Activated T-cell treated with anti-CD3 and anti-CD28 coated beads, Interleukin-2, amount 50 U/mL, for 24 hours (primary cell): Measurements from ENCODE around the gene OAF.

Source experiments
- DNase-seq: peaks from one replicate; pipeline ENCODE4 v3.0.0-alpha.2; 2020
- H3K27ac Mint-ChIP-seq: 2 replicates; pipeline ENCODE4 v1.8.0; 2020; ENCODE audit warnings: mild to moderate bottlenecking, mixed read lengths
- H3K27me3 Mint-ChIP-seq: 2 replicates; pipeline ENCODE4 v1.8.0; 2020; ENCODE audit warnings: mixed read lengths
- H3K36me3 Mint-ChIP-seq: 2 replicates; pipeline ENCODE4 v1.8.0; 2020; ENCODE audit warnings: low read depth, mixed read lengths
- H3K4me1 Mint-ChIP-seq: 2 replicates; pipeline ENCODE4 v1.8.0; 2020; ENCODE audit warnings: low read depth, mixed read lengths
- H3K4me3 Mint-ChIP-seq: 2 replicates; pipeline ENCODE4 v1.8.0; 2020; ENCODE audit warnings: mild to moderate bottlenecking, moderate library complexity, mixed read lengths
- H3K9me3 Mint-ChIP-seq: 2 replicates; pipeline ENCODE4 v1.8.0; 2020; ENCODE audit warnings: mixed read lengths

OAF gene

DNA sequence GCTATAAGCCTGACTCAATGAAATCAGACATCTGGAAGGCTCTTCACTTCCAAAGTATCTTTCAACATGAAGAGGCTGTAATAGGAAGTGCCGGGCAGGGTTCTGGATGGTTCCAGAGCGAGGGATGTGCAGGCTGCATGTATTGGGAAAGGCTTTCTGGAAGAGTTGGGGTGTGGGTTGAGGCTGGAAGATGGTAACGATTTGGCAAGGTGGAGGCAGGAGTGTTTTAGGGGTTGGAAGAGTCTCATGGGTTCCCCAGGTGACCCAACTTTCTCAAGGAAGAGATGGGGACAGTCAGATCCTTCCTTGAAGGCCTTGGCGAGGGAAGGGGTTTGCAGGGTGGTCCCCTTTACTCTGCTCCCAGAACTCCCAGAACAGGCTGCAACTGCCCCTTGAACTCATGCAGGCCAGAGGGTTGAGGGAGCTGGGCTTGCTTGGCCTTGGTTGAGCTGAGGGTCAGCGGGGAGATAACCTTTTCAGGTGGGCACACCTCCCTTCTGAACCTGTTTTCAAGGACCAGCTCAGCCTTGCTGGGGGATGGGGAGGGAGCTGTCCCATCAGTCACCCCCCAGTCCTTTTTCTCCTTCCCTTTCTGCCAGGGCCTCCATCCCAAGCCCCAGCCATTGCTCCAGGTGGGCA is 19.7 kb downstream of the OAF start:
- Mint-ChIP-seq H3K36me3 (no peaks in the 10 kb centered on the region), H3K4me1 (no peaks in the 10 kb centered on the region)

DNA sequence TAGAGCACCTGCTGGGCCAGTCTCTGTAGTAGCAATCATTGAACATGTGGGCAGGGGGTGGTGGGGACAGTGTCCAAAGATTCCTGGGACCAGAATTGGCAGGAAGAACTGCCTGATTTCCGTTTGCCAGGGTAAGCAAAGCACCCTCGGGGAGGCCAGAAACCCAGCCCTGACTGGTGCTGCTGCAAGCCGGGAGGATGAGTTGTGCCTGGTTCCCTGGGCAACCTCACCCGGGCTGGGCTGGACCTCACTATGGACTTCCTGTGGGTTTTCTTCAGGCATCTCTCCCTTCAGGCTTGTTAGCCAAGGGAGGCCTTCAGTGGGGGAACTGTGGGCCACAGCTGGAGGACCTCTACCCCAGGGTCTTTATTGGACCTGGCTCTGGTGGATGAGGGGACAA is 21.1 kb downstream of the OAF start:
- no peak overlapping the region for H3K27ac Mint-ChIP-seq
- H3K36me3 Mint-ChIP-seq = no peaks in the 10 kb centered on the region
- DNase-seq = no peak
- H3K9me3 Mint-ChIP-seq = no peaks in the 10 kb centered on the region
- H3K27me3 Mint-ChIP-seq = peaks cover 40% of the 10 kb centered on the region
- no peaks in the 10 kb centered on the region for H3K4me1 Mint-ChIP-seq
- H3K4me3 Mint-ChIP-seq = no peak overlapping the region

More for the DNA sequence above, 19.7 kb downstream of the OAF start:
- Mint-ChIP-seq H3K27me3 (peaks cover 27% of the 10 kb centered on the region), H3K27ac (no peak overlapping the region), H3K4me3 (no peak overlapping the region), H3K9me3 (no peaks in the 10 kb centered on the region)
- no peak for DNase-seq

DNA sequence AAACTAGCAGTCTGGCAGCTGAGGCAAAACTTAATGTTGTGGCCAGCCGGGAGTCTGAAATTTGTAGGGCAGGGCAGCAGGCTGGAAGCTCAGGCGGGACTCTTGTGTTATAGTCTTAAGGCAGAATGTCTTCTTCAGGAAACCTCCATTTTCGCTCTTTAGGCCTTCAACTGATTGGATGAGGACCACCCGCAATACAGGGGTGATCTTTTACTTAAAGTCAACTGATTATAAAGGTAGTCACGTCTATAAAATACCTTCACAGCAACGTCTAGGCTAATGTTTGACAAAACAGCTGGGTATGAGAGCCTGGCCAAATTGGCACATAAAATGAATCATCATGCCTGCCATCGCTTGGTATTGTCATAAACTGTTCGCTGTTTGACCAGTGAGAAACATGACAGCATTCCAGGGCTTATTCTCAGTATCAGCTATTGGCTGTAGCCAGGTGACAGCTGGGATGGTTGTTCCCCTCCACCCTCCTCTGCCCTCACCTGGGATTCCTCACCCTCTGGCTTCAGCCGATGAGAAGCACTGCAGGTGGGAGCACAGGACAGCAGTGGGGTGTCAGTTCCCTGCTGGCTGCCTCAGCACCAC is 22.5 kb downstream of the OAF start:
- Mint-ChIP-seq H3K4me3 (no peak overlapping the region), H3K36me3 (no peaks in the 10 kb centered on the region), H3K27ac (no peak overlapping the region), H3K27me3 (peaks cover 53% of the 10 kb centered on the region), H3K4me1 (no peaks in the 10 kb centered on the region), H3K9me3 (no peaks in the 10 kb centered on the region)
- no peak for DNase-seq

DNA sequence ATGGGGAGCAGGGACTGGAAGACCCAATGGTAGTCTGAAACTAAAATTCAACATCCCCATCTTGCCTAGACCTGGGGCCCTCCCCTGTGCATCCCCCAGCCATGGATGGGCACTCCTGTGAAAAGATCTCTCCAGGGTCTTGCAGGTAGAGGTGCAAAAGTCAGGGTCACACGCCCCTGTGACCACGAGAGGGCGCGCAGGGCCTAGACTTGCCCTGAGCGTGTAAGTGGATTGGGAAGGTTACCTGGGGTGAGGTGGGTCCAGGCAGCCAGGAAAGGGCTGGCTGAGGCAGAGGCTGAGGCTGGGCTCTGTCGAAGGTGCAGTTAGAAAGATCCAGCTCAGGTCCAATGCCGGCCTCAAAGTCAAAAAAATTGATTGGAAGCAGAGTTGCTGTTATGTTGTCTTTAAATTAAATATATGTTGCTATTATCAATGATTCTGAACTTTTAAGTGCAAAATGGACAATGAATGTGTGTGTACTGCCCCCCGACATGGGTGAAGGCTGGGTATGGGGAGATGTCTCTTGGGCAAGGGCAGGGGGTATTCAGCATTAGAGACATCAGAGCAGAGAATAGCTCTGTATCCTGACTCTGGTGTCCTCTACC is 24.3 kb downstream of the OAF start:
- no peak overlapping the region for H3K27ac Mint-ChIP-seq
- H3K27me3 Mint-ChIP-seq = peaks cover 68% of the 10 kb centered on the region

DNA sequence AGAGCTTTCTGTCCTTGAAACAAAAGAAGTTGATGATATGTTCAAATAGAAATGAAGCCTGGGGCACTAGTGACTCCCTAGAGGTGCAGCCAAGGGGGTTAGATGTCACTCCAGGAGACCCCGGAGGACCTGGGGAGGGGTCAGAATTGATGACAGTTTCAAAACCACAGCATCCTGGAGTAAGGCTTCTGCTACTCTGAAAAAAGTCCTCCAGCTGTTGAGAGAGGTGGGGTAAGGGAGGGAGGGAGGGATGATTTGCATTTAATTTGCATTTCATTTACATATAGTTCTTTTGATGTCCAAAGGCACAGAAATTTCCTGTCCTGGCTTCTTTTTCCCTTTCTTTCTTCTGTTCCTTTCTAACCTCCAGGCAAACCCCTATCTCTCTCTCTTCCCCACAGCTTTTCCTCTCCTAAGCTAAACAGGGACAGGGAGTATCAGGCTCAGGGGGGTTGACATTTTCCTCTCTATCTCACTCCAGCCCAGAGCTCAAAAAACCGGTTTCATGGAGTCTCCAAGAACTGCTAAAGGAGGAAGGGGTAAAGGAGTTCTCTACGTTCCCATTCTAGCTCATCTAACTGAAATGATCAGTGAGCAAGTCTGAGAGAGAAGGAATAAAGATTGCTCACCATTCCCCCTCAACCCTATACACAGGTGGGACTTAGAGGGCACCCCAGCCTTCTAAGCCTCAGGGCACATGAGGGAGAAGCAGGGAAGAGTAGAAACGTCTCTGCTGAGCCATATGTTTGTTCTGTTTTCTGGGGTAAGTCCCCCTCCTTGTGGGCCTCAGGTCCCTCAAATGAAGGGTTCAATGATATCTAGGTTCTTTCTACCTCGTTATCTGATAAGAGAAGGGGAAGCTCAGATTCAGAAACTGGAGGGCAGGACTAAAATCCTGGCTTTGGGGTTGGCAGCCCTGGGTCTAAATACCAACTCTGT is 25.6 kb downstream of the OAF start:
- H3K4me3 Mint-ChIP-seq = no peak overlapping the region
- DNase-seq = no peak
- H3K27me3 Mint-ChIP-seq = peaks cover 81% of the 10 kb centered on the region
- H3K9me3 Mint-ChIP-seq = no peaks in the 10 kb centered on the region
- no peak overlapping the region for H3K27ac Mint-ChIP-seq
- H3K36me3 Mint-ChIP-seq = no peaks in the 10 kb centered on the region
- H3K4me1 Mint-ChIP-seq = peaks cover 3% of the 10 kb centered on the region

More for the DNA sequence above, 24.3 kb downstream of the OAF start:
- H3K36me3 Mint-ChIP-seq = no peaks in the 10 kb centered on the region
- H3K4me3 Mint-ChIP-seq = no peak overlapping the region
- no peaks in the 10 kb centered on the region for H3K9me3 Mint-ChIP-seq
- peak; percentile 78 for DNase-seq
- H3K4me1 Mint-ChIP-seq = no peaks in the 10 kb centered on the region

DNA sequence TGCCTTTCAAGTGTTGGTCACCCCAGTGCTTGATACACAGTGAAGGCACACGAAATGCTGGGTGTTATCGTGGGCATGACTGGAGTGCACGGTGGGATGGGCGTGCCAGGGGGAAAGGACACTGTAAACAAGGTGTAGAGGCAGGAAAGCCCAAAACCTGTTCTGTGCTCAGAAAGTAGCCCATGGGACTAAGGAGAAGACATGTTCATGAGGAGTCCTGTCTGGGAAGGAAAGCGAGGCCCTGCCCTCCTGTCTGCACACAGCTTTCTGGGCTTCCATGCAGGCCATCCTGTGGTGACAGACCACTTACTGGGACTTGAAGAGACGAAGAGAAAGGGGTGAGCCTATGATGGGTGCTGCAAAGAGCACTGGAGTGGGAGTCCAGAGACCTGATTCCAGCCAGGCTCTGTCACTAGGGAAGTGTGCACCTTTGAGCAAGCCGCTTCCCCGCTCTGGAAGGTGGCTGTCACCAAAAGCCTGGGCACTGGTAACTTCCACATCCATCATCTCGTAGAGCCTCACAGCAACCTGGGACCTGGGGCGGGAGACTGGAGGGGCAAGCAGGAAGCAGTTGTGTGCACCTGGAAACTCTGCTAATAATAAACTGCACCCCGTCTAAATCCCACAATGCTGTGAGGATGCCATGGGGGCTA is 28.3 kb downstream of the OAF start:
- Mint-ChIP-seq H3K27ac (no peak overlapping the region), H3K27me3 (peaks cover 92% of the 10 kb centered on the region)

DNA sequence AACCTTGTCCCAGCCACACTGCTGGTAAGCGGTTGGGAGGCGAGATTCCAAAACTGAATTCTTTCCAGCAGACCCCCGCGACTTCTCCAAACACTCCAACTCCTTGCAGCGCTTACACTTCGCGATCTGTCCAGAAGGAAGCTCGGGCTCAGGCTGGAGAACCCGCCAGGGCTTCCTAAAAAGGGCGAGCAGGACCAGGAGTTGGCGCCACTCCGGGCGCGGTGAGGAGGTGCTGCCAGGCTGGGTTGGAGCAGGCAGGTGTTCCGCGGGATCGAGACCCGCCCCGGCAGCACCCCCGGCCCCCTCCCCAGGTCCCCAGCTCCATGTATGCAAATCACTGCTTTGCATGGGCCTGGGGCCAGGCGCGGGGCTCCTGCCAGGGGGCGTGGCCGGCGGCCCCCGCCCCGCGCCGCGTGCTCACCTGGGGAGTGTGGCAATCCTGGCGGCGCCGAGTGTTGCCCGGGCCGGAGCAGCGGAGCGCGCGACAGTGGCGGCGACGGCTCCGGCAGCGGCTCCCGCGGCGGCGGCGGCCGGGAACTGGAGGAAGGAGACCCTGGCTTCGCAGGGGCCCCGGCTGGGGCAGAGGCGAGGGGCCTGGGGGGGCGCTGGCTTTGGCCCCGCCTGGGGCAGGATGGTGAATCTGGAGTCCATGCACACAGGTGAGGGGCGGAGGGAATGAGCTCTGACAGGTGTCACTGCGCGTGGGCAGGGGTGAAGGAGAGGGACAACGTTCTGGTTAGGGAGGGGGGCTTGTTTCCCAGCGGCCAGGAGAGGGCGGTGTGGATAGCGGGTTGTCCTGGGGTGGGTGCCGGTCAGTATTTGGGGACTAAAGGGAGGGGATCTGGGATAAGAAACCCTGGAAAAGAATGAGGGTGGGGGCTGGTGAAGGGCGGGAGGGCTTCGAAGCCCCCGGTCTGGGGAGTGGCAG is 29.1 kb downstream of the OAF start, which contains the start of gene POU2F3:
Gene POU2F3 (plus strand): TSS at position 428 of the 928 bp plus-strand sequence. CDS start 204 bp downstream, at position 632.
- Mint-ChIP-seq H3K9me3 (no peaks in the 10 kb centered on the region), H3K27ac (no peak within 1 kb of the TSS), H3K4me3 (no peak within 1 kb of the TSS)

More for the DNA sequence above, 28.3 kb downstream of the OAF start:
- H3K4me3 Mint-ChIP-seq = no peak overlapping the region
- no peaks in the 10 kb centered on the region for H3K36me3 Mint-ChIP-seq
- no peak for DNase-seq
- no peaks in the 10 kb centered on the region for H3K9me3 Mint-ChIP-seq
- H3K4me1 Mint-ChIP-seq = peaks cover 6% of the 10 kb centered on the region

DNA sequence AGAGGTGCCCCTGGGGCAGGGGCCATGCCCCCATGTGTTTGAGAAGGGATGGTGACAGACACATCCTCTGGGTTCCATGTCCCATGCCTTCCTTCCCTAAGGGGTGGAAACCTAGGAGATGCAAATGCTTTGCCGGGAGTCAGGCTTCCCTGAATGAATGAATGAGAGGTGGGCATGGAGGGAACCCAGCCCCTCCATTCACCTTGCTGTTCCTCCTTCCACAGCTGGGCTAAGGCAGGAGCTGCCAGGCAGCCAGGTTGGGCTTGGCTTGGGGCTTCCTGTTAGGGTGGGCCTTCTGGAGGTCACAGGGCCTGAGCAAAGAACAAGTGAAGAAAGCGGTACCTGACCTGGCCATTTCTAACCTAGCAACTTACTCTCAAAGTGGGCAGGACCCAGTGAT is 30.0 kb downstream of the OAF start:
- DNase-seq = no peak

More for the DNA sequence above, 29.1 kb downstream of the OAF start, which contains the start of gene POU2F3:
- Mint-ChIP-seq H3K4me1 (peaks cover 15% of the 10 kb centered on the region), H3K36me3 (no peaks in the 10 kb centered on the region), H3K27me3 (peaks cover 94% of the 10 kb centered on the region)
- no peak for DNase-seq

DNA sequence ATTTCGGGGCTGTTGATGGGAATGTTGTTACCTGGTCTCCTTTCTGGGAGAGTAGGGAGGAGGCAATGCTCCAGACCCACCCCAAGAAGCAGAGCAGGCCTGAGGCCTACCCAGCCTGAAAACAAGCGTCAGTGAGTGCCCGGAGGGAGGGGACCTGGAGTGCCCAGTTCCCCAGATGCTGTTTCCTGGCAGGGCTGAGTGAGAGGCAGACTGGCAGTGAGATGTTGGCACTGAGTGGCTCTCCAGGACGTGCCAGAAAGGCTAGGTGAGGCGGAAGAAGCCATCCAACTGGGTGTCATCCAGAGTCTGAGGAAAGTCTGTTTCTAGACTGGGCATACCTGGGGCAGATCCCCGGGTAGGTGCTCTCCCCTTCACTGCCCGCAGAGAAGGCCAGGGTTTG is 30.4 kb downstream of the OAF start:
- no peak for DNase-seq

More for the DNA sequence above, 30.0 kb downstream of the OAF start:
- Mint-ChIP-seq H3K4me3 (no peak overlapping the region), H3K27me3 (peaks cover 94% of the 10 kb centered on the region), H3K27ac (no peak overlapping the region), H3K4me1 (peaks cover 17% of the 10 kb centered on the region), H3K36me3 (no peaks in the 10 kb centered on the region), H3K9me3 (no peaks in the 10 kb centered on the region)

DNA sequence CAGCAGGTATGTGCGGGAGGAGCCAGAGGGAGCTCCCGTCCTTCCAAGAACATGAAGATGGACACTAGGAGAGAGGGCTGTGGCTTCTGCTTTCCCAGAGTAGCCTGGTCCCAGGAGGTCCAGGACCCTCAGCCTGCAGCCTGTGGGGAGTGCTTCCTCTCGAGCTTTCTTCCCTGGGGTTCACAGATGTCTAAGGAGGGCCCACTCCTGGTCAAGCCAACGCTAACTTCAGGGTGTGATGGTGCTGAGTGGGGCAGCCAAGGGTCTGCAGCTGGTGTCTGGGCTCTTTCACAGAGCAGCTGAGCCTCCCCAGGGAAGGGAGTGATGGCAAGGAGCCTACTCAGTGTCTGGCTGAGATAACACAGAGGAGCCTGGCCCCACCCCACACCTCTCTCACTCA is 32.4 kb downstream of the OAF start:
- Mint-ChIP-seq H3K9me3 (no peaks in the 10 kb centered on the region), H3K4me3 (no peak overlapping the region), H3K27me3 (peaks cover 96% of the 10 kb centered on the region), H3K36me3 (no peaks in the 10 kb centered on the region), H3K4me1 (peaks cover 27% of the 10 kb centered on the region), H3K27ac (no peak overlapping the region)
- DNase-seq = no peak

More for the DNA sequence above, 30.4 kb downstream of the OAF start:
- Mint-ChIP-seq H3K36me3 (no peaks in the 10 kb centered on the region), H3K27me3 (peaks cover 96% of the 10 kb centered on the region), H3K4me3 (no peak overlapping the region), H3K4me1 (peaks cover 17% of the 10 kb centered on the region), H3K27ac (no peak overlapping the region), H3K9me3 (no peaks in the 10 kb centered on the region)

DNA sequence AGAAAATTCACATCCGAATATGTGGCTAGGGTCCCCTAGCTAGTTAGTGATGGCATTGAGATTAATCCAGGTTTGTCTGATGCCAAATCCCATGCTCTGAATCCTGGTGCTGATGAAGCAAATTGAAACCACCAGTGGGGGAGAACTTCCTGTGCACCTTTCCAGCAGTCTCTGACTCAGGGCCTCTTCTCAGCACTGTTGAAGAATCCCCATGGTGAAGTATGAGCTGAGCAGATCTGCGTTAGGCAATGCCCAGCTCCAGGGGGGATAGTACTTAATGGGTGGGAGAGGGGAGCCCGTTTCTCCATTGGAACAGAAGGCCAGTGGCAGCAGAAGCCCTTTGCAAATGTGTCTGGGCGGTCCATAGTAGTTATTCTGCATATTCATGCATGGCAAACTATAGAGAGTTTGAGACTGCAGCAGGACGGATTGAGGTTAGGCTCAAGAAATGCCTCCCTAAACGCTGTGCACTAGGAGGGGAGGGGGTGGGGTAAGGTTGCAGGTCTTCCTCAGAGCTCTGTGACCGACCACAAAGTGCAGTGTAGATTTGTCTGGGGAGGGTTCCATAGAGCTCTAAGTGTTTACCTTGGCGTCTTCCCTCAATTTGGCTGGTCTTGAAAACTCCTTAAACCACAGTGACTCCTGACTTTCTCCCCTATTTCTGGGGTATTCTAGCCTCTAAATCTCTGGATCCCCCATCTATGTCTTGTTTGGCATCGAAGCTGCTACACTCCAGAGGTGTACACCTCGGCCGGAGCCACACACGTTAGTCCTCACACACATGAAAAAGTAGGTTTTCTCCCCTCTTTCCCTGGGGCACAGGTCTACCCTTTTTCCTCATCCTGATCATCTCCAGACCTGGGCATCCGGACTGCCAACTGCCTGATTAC is 33.9 kb downstream of the OAF start:
- Mint-ChIP-seq H3K9me3 (no peaks in the 10 kb centered on the region), H3K27me3 (peaks cover 87% of the 10 kb centered on the region), H3K4me1 (peaks cover 42% of the 10 kb centered on the region), H3K4me3 (no peak overlapping the region), H3K27ac (no peak overlapping the region), H3K36me3 (no peaks in the 10 kb centered on the region)
- no peak for DNase-seq

DNA sequence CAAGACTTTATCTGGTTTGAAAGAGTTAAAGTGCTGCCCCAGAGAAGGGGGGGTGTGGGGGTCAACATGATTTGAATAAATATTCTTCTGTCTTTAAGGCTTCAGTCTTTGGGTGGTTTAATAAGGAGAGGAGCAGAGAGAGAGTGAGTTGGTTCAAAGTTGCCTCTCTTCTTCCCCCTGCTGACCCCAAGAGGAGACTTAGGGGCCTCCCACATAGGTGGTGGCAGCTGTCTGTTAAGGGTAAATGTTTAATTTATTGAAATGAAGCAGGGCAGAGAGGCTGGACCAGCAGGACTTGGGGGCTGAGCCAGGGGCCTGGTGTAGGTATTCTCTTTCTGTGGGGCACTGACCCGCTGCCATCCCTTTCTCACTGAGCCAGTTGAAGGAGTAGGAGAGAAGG is 34.6 kb downstream of the OAF start:
- no peak for DNase-seq
- H3K27ac Mint-ChIP-seq = no peak overlapping the region
- peaks cover 90% of the 10 kb centered on the region for H3K27me3 Mint-ChIP-seq
- no peak overlapping the region for H3K4me3 Mint-ChIP-seq
- no peaks in the 10 kb centered on the region for H3K9me3 Mint-ChIP-seq
- H3K36me3 Mint-ChIP-seq = no peaks in the 10 kb centered on the region
- H3K4me1 Mint-ChIP-seq = peaks cover 45% of the 10 kb centered on the region
